ENCODE data around the gene ADAM12.
"Not testable (repeated sequence)": the region's sequence is repeated elsewhere in the genome, so short reads cannot be mapped to it uniquely, and the experiment has no call there.

The ADAM12 gene

GRCh38 chr10:125995726-125996304 lies 392.5 kb downstream of the ADAM12 start:
- FAIRE-seq = no peak

DNA sequence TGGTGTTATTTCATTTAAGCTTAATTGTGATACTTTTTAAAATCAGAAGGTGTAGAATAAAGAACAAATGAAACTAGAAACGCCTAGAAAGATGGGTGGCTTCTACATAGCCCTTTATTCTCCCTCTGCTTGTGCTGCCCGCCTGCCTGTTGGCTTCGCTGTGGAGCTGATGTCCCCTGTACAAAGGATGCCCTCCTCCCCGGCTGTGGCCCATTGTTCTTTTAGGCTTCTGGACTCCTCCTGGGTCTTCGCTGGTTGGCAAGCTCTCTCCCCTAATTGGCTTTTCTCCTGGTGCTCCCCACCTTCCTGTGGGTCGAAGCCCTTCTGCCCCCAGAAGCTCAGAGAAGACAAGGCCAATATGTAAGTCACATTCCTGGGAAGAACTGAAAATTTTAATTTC lies 393.7 kb downstream of the ADAM12 start:
- no peak for FAIRE-seq

- no peak for FAIRE-seq
These were observed 396.0 kb downstream of the ADAM12 start for GRCh38 chr10:125992254-125992653.

GRCh38 chr10:125991392-125991791 lies 396.9 kb downstream of the ADAM12 start:
- no peak for FAIRE-seq

DNA sequence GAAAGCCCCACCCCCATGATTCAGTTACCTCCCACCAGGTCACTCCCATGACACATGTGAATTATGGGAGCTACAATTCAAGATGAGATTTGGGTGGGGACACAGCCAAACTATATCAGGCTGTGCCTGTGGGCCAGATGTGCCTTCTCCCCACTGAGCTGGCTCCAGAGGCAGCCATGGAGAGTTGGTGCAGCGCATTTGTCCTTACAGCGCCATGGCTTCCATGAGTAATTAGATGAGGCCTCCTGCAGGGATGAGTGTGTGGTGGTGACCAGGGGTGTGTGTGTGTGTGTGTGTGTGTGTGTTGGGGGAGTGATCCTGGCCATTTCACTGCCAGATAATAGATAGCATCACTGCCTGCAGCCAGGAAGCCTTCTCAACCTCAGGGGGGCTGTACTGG lies 397.3 kb downstream of the ADAM12 start:
- no peak for FAIRE-seq

- no peak for FAIRE-seq
These were observed 398.5 kb downstream of the ADAM12 start for GRCh38 chr10:125989791-125990190.

- no peak for FAIRE-seq
These were observed 402.6 kb downstream of the ADAM12 start for GRCh38 chr10:125985557-125986240.

DNA sequence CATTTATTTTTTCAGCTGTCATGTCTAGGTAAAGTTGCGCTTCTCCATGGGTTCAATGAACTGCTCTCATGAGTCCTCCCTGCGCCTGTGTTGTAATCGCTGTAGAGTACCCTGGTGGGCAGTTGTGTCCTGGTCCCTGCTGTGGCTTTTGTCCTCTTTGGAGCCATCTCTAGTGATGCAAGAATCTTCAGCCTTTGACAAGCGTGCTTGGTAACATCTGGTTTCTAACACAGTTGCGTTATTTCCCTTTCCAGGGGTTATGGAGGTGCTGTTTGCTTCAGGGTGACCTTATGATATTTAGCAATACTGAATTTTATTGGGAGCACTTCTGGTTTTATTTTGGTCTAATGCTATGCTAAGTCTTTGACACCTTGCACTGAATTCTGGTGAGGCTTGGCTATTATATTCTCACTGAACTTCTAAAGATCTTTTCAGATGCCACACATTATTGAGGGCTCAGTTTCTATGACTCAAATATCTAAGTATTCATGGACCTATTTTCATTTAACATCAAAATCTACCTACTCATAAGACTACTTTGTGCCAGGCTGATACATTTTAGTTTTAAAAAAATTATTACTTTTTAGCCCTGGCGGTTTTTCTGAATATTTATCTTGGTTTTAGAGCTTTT lies 403.3 kb downstream of the ADAM12 start:
- peak; percentile 39 for FAIRE-seq

- FAIRE-seq = no peak
These were observed 403.9 kb downstream of the ADAM12 start for GRCh38 chr10:125984346-125984745.

DNA sequence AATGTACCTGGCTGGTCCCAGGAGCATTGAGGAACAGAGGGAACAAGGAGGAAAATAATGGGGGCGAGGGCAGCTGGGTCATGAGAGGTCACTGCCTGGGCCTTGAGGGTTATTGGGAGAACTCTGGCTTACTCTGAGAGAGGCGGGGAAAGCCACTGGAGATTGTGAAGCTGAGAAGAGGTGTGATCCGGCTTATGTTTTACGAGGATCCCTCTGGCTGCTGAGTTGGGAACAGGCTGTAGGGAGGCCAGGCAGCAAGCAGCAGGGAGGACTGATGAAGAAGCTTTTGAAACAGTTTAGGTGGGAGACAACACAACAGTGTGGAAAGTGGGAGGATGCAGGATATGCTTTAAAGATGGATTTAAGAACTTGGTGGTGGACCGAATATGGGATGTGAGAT lies 404.6 kb downstream of the ADAM12 start:
- FAIRE-seq = no peak

DNA sequence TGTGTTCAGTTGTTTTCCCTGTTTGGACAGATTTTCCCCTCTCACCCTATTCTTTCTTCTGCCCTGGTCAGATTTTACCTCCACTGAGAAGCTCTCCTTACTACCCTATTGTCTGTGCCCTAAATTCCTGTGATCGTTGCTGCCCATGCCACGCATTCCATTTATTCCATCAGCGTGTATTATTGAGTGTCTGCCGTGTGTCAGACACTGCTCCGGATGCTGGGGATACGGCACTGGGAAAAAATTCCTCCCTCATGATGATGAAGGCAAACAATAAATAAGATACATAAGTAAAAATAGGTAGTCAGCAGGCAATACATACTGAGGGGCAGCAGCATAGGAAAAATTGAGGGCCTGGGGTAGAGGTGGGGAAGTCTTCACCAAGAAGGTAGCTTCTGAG lies 405.1 kb downstream of the ADAM12 start:
- no peak for FAIRE-seq

GRCh38 chr10:125982260-125982948 lies 405.9 kb downstream of the ADAM12 start:
- FAIRE-seq = peak; percentile 79

GRCh38 chr10:125980521-125981035 lies 407.7 kb downstream of the ADAM12 start:
- FAIRE-seq = no peak

GRCh38 chr10:125979976-125980375 lies 408.3 kb downstream of the ADAM12 start:
- no peak for FAIRE-seq

- no peak for FAIRE-seq
These were observed 411.2 kb downstream of the ADAM12 start for GRCh38 chr10:125976960-125977605.

DNA sequence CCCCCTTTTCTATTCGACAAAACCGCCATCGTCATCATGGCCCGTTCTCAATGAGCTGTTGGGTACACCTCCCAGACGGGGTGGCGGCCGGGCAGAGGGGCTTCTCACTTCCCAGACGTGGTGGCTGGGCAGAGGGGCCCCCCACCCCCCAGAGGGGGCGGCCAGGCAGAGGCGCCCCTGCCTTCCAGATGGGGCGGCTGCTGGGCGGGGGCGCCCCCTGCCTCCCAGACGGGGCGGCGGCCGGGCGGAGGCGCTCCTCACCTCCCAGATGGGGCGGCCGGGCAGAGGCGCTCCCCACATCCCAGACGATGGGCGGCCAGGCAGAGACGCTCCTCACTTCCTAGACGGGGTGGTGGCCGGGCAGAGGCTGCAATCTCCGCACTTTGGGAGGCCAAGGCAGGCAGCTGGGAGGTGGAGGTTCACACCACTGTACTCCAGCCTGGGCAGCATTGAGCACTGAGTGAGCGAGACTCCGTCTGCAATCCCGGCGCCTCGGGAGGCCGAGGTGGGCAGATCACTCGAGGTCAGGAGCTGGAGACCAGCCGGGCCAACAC lies 418.1 kb downstream of the ADAM12 start:
- not testable (repeated sequence) for FAIRE-seq

GRCh38 chr10:125967533-125967932 lies 420.7 kb downstream of the ADAM12 start:
- FAIRE-seq = no peak

- no peak for FAIRE-seq
These were observed 423.7 kb downstream of the ADAM12 start for GRCh38 chr10:125964558-125964957.

Data from endometrium (tissue), 2 donors.